A549 treated with AZD9567 at 1 μM for 4 hours (cell line): ENCODE results near the gene P2RX3. TPM values are rescaled to one million over a fixed set of nuclear protein-coding genes. Genes with fewer than 3 reads are reported as not detected.

Source experiments
- total RNA-seq: library from RNA; stranded (reverse); fragments of 200-300 nt; extraction: Qiagen RNA extraction; gene quantifications from 5 replicates; pipeline ENCODE4 v1.2.3, GENCODE V29; 2022; ENCODE audit not compliant: insufficient read depth

The P2RX3 gene
- 0.07 to 0.15 TPM (median 0.13 TPM) in 4 of 5 replicates, not detected in the other for total RNA-seq

GRCh38 chr11:57338142-57338541 lies at the start of gene P2RX3:
TSS of gene P2RX3 (plus strand) at chr11:57338352. CDS start at chr11:57338551, 199 bp downstream.

GRCh38 chr11:57324886-57325734 lies 13.0 kb upstream of the P2RX3 start, which contains the start of gene TNKS1BP1:
TSS of gene TNKS1BP1 (minus strand) at chr11:57324952. CDS start at chr11:57321885, 3,067 bp downstream.

GRCh38 chr11:57335343-57336110 lies 2.6 kb upstream of the P2RX3 start, which contains the start of gene SSRP1:
TSS of gene SSRP1 (minus strand) at chr11:57335892. CDS start at chr11:57335121, 771 bp downstream.

GRCh38 chr11:57380975-57381374 lies 42.8 kb downstream of the P2RX3 start, which contains the start of gene PRG3:
TSS of gene PRG3 (minus strand) at chr11:57381150. CDS start at chr11:57380708, 442 bp downstream.

GRCh38 chr11:57390535-57390934 lies 52.4 kb downstream of the P2RX3 start, which contains the start of gene PRG2:
TSS of gene PRG2 (minus strand) at chr11:57390650. CDS start at chr11:57389944, 706 bp downstream.

Other genes starting within 250 kb of the P2RX3 start
- not detected in 5 replicates for gene LRRC55, start 156.4 kb upstream of the P2RX3 start, total RNA-seq
- gene APLNR, start 101.1 kb upstream of the P2RX3 start, total RNA-seq = 0.05 TPM in 1 of 5 replicates, not detected in the others
- 59.0 to 83.4 TPM (median 74.4 TPM) in 5 replicates for gene TNKS1BP1, start 13.4 kb upstream of the P2RX3 start, total RNA-seq
- 188 to 217 TPM (median 210 TPM) in 5 replicates for gene SSRP1, start 2.5 kb upstream of the P2RX3 start, total RNA-seq
- gene PRG3, start 42.8 kb downstream of the P2RX3 start, total RNA-seq = not detected in 5 replicates
- not detected in 5 replicates for gene PRG2, start 52.3 kb downstream of the P2RX3 start, total RNA-seq
- gene SLC43A3, start 88.8 kb downstream of the P2RX3 start, total RNA-seq = 0.23 to 0.34 TPM (median 0.29 TPM) in 4 of 5 replicates, not detected in the other
- gene RTN4RL2, start 122.2 kb downstream of the P2RX3 start, total RNA-seq = 70.3 to 89.4 TPM (median 76.9 TPM) in 5 replicates
- 2.2 to 7.3 TPM (median 2.6 TPM) in 5 replicates for gene SLC43A1, start 177.3 kb downstream of the P2RX3 start, total RNA-seq
- gene TIMM10, start 192.4 kb downstream of the P2RX3 start, total RNA-seq = 149 to 169 TPM (median 162 TPM) in 5 replicates
- gene SMTNL1, start 199.2 kb downstream of the P2RX3 start, total RNA-seq = not detected in 5 replicates
- 34.8 to 41.9 TPM (median 37.3 TPM) in 5 replicates for gene UBE2L6, start 229.3 kb downstream of the P2RX3 start, total RNA-seq